MM.1S (cell line): ENCODE results near the gene SNN.

Experiments used
- DNase-seq: peaks from one replicate; pipeline ENCODE4 v3.0.0-alpha.2; 2015
- H2AFZ ChIP-seq: fragments of 300-600 bp; sonication (generic); 2 replicates; pipeline ENCODE4 v1.6.0; 2016; ENCODE audit warnings: antibody characterized with exemption, low read length
- H3F3A ChIP-seq: fragments of 300-600 bp; sonication (generic); 2 replicates; pipeline ENCODE4 v1.6.1; 2016; ENCODE audit warnings: mild to moderate bottlenecking, antibody characterized with exemption, low read length, moderate library complexity, mixed read lengths; ENCODE audit not compliant: insufficient read depth
- H3K27ac ChIP-seq: fragments of 300-600 bp; sonication (generic); 2 replicates; pipeline ENCODE4 v1.5.1; 2016; ENCODE audit warnings: mild to moderate bottlenecking, low read length
- H3K27me3 ChIP-seq: fragments of 300-600 bp; sonication (generic); replicated peaks from 2 replicates; pipeline ENCODE4 v1.6.0; 2016; ENCODE audit warnings: low read length; ENCODE audit not compliant: insufficient read depth
- H3K36me3 ChIP-seq: fragments of 300-600 bp; sonication (generic); replicated peaks from 2 replicates; pipeline ENCODE4 v1.6.1; 2016; ENCODE audit warnings: mild to moderate bottlenecking, low read length, mixed read lengths; ENCODE audit not compliant: insufficient read depth
- H3K4me1 ChIP-seq: fragments of 300-600 bp; sonication (generic); 2 replicates; pipeline ENCODE4 v1.6.1; 2016; ENCODE audit warnings: low read length, mixed read lengths
- H3K4me2 ChIP-seq: fragments of 300-600 bp; sonication (generic); 2 replicates; pipeline ENCODE4 v1.6.0; 2016; ENCODE audit warnings: low read depth, low read length
- H3K4me3 ChIP-seq: fragments of 300-600 bp; sonication (generic); 2 replicates; pipeline ENCODE4 v1.5.1; 2016; ENCODE audit warnings: low read length, mixed read lengths
- H3K79me2 ChIP-seq: fragments of 300-600 bp; sonication (generic); 2 replicates; pipeline ENCODE4 v1.6.1; 2016; ENCODE audit warnings: mixed run types, low read length, mixed read lengths
- H3K9ac ChIP-seq: fragments of 300-600 bp; sonication (generic); 2 replicates; pipeline ENCODE4 v1.6.1; 2016; ENCODE audit warnings: low read length, mixed read lengths
- H3K9me2 ChIP-seq: fragments of 300-600 bp; sonication (generic); replicated peaks from 2 replicates; pipeline ENCODE4 v1.6.1; 2016; ENCODE audit warnings: mild to moderate bottlenecking, low read length, mixed read lengths; ENCODE audit not compliant: insufficient read depth
- H3K9me3 ChIP-seq: fragments of 300-600 bp; sonication (generic); replicated peaks from 2 replicates; pipeline ENCODE4 v1.6.1; 2016; ENCODE audit warnings: mild to moderate bottlenecking, low read length, mixed read lengths; ENCODE audit not compliant: insufficient read depth
- H4K20me1 ChIP-seq: fragments of 300-600 bp; sonication (generic); 2 replicates; pipeline ENCODE4 v1.6.1; 2016; ENCODE audit warnings: mild to moderate bottlenecking, low read length, moderate library complexity, mixed read lengths; ENCODE audit not compliant: insufficient read depth
- CTCF ChIP-seq: fragments of 300-600 bp; sonication (generic); IDR thresholded peaks from 2 replicates; pipeline ENCODE4 v1.5.1; 2016; ENCODE audit warnings: antibody characterized with exemption, low read length, mixed read lengths
- EZH2 ChIP-seq: fragments of 300-600 bp; sonication (generic); optimal IDR thresholded peaks from 2 replicates; pipeline ENCODE3; 2017; ENCODE audit warnings: low read depth, mild to moderate bottlenecking, antibody characterized with exemption, low read length, mixed read lengths
- EZH2phosphoT487 ChIP-seq: fragments of 300-600 bp; sonication (generic); IDR thresholded peaks from 2 replicates; pipeline ENCODE4 v1.6.1; 2018; ENCODE audit warnings: antibody characterized with exemption, low read length

Gene SNN

GRCh38 chr16:11727796-11728543 lies 59.7 kb downstream of the SNN start:
- Histone ChIP-seq H4K20me1 (no peaks in the 10 kb centered on the region), H3K79me2 (peaks cover 100% of the 10 kb centered on the region), H3K27me3 (no peaks in the 10 kb centered on the region), H3K36me3 (peaks cover 27% of the 10 kb centered on the region; the same call in 1 of the 2 replicates), H3K9ac (peak overlapping the region; percentile 100; the same call in 1 of the 2 replicates), H3K4me2 (peak overlapping the region; percentile 89), H3F3A (peaks cover 96% of the 10 kb centered on the region), H3K9me2 (no peaks in the 10 kb centered on the region), H3K4me1 (peaks cover 58% of the 10 kb centered on the region), H2AFZ (no peak overlapping the region), H3K27ac (peak overlapping the region; percentile 96), H3K9me3 (no peaks in the 10 kb centered on the region), H3K4me3 (peak overlapping the region; percentile 15)
- TF ChIP-seq EZH2phosphoT487 (no peak), CTCF (no peak), EZH2 (no peak)
- DNase-seq = peak; percentile 91
